Stimulated activated CD4-positive, alpha-beta T cell treated with anti-CD3 and anti-CD28 coated beads, Interleukin-1b, Interleukin-23, amount 100 ng/mL, for 1 hour (primary cell): Measurements from ENCODE around the gene TRIM62.

ENCODE experiments used
- DNase-seq, 2 donors: peaks; one replicate each; pipeline ENCODE4 v3.0.0-alpha.2; 2020; ENCODE audit warnings: low read depth in 2 of 2

The TRIM62 gene

GRCh38 chr1:33161061-33161681 is 20.7 kb downstream of the TRIM62 start:
- no peak for DNase-seq

- DNase-seq, result no peak
Observed at GRCh38 chr1:33159577-33159976, 22.3 kb downstream of the TRIM62 start.

- DNase-seq, result no peak
Observed at GRCh38 chr1:33158366-33158765, 23.5 kb downstream of the TRIM62 start.

GRCh38 chr1:33157131-33157530 is 24.7 kb downstream of the TRIM62 start:
- no peak for DNase-seq

GRCh38 chr1:33155877-33156538 is 25.8 kb downstream of the TRIM62 start:
- DNase-seq, result no peak

DNA sequence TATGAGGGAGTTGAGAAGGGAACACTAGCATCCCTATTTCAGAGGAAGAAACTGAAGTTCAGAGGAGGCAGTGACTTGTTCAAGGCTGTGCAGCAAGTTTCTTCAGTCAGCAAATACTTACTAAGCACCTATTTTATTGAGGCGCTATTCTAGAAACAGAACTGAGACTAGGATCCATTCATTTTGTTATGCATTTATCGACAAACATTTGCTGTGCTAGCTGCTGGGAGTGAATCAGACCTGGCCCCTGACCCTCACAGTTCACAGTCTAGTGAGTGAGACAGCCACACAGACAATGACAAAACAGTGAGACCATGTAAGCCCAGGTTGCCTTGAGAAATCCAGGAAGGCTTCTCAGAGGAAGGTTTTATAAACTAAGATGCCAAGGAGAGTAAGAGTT is 28.2 kb downstream of the TRIM62 start:
- DNase-seq, result no peak

DNA sequence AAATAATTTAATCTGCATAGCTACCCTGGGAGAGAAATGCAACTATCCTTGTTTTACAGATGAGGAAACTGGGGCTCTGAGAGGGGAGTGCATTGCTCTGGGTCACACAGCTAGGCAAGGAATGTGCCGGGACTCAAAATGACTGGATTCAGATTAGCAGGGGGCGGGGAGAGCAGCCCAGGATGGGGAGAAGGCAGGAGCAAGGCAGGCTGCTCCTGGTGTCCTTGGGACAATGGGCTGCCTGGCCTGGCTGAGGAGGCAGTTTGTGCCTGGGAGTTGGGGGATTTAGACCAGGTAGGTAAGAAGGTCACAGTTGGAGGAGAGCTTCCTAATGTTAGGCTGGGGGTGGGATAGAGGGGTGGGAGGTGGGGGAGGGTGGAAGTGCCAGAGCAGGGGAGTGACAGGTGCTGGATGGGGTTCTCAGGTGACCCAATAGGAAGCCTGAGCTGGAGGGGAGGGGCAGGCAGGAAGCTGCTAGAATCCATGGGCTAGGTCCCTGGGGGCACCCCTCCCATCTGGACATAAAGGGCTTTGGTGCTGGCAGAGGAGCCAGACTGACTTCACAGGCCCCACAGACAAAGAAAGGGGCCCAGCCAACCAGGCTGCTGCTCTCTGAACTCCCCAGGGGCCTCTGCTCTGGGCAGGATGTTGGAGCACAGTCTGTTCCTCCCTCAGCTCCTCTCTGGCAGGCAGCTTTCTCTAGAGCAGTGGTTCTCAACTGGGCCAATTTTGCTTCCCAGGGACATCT is 29.0 kb downstream of the TRIM62 start:
- DNase-seq, result no peak

DNA sequence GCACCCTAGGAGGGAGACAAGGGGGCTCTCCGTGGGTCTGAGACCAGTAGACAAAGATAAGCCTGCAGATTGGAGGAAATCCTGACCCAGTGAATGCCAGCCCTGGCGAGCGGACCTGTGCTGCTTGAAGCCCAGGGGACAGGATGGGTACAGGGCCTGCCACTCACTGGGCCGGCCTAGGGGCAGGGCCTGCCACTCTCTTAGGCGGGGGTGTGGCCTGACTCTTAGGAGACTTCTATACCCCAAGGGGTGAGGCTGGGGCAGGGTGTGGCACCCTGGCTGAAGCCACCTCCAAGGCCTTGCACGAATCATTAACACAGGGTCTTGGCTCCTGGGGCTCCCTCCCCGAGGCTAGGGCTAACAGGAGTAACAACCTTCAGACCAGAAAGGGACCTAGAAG is 30.7 kb downstream of the TRIM62 start:
- DNase-seq, result no peak

DNA sequence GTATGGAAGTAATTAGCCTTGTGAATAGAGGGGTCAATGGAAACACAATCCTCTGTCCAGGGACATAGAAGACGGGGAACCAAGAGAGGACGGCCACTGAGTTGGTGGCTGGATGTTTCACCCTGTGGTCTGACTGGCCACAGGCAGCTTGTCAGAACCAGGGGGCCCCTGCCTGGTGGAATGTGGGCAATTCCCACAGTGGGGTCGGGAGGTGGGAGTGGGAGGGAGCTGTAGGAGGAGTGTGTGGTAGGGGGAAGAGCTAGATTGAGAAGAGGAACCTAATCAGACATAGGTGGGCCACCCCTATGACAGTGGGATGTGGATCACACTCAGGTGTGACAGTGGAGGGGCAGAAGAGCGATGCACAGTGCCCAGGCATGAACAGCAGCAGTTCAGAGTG is 31.3 kb downstream of the TRIM62 start:
- no peak for DNase-seq

GRCh38 chr1:33149453-33150190 is 32.2 kb downstream of the TRIM62 start:
- DNase-seq, result no peak

DNA sequence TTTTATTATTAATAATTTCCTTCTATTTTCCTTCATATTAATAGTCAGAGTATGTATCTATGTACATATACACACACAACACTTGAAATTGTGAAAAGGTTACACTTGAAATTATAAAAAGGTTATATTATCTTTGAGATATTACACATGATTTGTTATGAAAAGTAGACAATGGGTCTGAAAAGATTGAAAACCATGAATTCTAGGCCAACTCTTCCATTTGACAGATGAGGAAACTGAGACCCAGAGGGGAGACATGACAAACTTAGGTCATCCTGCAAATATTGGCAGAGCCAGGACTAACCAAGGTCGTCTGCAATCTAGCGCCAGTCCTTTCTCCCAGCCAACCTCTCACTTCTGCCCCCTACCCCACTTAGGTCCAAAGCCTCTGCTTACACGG is 33.2 kb downstream of the TRIM62 start:
- no peak for DNase-seq

- no peak for DNase-seq
Observed at GRCh38 chr1:33147997-33148314, 33.9 kb downstream of the TRIM62 start.

- no peak for DNase-seq
Observed at GRCh38 chr1:33147275-33147996, 34.4 kb downstream of the TRIM62 start.

GRCh38 chr1:33146003-33146402 is 35.8 kb downstream of the TRIM62 start:
- no peak for DNase-seq

DNA sequence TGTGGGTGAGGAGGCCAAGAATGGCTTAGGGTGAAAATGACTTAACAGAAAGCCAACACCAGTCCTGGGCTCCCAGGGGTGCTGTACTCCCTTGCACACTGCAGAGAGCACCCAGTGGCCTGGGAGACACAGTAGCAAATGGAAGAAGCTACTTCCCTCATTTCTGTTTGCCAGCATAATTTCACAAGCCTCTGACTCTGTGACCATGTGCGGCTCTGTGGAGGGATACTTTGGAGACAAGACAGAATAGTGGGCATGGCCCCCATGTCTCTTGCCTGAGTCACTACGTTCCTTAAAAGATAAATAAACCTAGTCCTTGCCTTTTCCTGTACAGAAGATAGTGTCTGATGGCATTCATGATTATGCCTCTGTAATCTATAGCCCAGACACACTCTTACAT is 38.1 kb downstream of the TRIM62 start:
- DNase-seq, result no peak

DNA sequence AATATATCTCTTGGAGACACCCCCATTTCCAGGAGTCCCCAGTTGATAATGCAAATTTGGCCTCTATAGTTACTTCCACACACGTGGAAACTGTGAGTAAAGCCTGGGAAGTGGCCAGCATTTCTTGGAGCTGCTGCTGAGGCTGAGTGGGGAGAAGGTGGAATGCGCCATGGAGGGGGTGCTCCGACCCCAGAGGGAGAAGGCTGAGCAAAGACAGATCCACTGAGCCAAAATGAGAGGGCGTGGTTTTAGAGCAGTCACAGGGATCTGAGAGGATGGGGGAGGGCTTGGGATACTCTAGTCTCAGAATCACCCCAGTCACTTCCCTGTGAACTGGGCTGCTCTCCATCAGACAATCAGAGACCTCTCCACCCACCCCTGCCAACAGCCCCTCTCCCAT is 38.7 kb downstream of the TRIM62 start:
- no peak for DNase-seq

DNA sequence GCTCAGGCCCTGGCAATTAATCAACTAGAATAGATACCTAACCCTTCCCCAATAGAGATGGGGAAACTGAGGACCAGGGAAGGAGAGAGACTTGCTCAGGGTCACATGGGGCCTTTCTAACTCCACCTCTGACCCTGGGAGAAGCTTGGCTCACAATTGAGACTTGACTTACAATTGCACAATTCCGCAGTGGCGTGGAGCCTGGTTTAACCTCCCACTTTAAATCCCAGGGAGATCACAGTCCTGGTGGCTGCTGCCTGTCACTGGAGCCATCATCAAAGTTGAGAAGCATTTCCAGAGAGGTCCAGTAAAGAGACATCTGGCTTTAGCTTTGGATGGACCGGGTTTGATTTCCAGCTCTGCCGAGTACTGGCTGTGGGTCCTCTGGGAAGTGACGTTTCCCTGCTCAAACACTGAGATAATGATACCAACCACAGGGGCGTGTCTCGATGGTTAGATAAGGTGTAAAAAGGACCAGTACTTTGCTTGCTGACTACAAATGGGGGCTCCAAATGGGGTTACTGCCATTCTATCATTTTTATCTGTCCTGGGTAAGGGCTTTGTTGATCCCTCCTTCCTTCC is 39.3 kb downstream of the TRIM62 start:
- no peak for DNase-seq

DNA sequence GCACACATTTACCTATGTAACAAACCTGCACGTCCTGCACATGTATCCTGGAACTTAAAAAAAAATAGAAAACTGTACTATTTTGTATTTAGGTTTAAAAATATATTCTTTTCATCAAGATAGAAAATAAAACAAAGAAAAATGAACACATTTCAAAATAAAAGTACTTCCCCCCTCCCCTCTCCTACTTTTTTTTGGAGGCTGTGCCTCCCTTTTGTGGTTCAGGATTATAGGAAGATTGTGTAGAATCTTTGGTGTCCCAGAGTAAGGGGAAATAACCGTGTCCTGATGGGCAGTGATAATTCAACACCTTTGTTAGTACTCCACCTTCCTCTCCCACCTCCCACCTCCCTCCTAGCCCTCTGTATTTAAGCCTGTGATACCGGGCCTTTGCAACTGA is 40.1 kb downstream of the TRIM62 start:
- DNase-seq, result no peak

- DNase-seq, result no peak
Observed at GRCh38 chr1:33141216-33141615, 40.6 kb downstream of the TRIM62 start.

DNA sequence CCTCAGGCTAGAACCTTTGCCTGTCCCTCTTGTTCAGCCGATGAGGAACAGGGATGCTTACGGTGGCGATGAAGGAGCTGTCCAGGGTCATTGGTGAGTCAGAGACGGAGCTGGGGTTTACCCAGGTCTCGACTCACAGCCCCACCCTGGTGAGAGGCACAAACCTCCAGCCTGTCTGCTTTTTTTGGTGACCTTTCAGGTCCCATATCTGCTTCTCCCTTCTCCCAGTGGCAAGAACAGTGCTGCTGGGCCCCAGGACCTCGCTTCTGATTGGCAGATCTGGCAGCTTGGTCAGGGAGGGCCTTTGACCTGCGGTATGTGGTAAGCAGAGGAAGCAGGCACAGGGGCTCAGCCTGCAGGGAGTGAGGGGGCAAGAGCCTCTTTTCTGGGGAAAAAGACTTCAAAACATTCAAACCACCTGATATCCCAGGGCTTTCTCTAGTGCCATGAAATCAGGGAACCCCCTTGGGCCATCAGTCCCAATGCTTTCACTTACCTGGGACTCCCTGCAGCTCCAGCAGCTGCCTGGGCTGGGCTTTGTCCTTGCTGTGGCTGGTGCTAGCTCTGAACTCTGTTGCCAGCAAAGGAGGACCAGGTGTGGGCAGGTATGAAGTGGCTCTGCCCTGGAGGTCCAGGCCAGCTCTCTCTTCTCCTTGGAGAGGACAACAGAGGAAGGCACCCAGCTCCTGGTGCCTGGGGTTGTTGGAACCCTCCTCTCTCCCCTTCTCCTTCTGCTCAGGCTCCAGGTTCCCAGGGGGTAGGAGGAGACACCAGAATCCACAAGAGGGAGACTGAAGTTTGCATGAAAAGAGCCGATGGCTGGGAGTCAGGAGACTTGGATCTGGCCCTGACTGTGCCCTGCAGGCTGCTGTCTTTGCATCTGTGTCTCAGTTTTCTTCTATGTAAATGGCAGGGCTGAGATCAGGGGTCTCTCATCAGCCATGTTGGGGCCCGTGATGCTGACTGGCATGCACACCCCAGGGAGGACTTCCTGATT is 41.4 kb downstream of the TRIM62 start:
- no peak for DNase-seq
